Measurements from ENCODE around the gene FKBP1B.
"Not testable (repeated sequence)": the region's sequence is repeated elsewhere in the genome, so short reads cannot be mapped to it uniquely, and the experiment has no call there.

The FKBP1B gene

DNA sequence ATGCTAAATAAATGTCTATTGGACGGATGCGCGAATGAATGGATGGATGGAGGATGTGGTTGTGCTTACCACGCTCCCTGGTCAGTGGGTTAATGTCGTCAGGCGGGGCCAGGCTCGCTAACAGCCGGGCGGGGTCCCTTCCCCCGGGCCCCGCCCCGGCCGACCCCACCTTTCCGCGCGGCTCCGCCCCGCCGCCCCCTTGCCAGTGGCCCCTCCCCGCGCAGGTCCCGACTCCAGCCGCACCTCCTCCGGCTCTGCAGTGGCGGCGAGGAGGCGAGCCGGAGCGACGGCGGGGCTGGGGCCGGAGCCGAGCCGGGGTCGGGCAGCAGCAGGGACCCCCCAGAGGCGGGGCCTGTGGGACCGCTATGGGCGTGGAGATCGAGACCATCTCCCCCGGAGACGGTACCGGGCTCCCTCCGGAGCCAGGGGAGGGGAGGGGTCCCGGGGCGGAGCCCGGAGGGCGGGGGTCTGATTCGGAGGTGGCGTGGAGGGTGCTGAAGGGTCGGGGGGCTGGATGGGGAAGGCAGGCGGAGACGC, at the start of gene FKBP1B:
Gene FKBP1B (plus strand): TSS at position 257 of the 537 bp plus-strand sequence. CDS start 109 bp downstream, at position 366.
- DNase-seq (ENCODE audit: low spot score): peak; percentile 75

DNA sequence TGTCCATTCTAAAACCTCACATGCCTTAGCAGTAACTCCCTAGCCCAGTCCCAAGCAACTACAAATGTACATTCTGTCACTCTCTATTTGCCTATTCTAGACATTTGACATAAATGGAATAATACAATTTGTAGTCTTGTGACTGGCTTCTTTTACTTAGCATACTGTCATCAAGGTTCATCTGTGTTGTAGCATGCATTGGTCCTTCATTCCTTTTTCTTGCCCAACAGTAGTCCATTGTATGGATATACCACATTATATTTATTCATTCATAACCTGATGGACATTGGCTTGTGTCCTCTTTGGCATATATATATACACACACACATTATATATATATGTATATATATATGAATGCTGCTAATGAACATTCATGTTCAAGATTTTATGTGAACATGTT, 41.8 kb upstream of the FKBP1B start:
- DNase-seq (ENCODE audit: low spot score): no peak

DNA sequence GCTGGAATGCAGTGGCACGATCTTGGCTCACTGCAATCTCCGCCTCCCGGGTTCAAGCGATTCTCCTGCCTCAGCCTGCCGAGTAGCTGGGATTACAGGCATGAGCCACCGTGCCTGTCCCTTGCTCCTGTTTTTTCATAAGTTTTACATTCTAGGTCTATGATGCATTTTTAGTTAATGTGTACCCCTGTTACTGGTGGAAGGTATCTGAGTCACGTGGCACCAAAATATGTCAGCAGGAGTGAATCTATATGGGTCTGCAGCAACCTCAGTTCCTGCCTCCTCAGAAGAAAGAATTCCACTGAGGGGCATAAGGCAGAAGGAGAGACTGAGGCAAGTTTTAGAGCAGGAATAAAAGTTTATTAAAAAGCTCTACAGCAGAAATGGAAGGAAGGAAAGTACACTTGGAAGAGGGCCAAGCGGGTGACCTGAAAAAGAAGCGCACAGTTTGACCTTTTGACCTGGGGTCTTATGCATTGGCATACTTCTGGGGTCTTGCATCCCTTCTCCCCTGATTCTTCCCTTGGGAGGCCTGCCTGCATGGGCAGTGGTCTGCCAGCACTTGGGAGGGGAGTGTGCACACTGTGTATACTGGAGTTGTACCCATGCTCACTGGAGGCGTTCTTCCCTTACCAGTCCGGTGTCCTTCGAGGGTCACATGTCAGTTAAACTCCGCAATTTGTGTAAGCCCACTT, 40.7 kb upstream of the FKBP1B start:
- no peak for DNase-seq (ENCODE audit: low spot score)

DNA sequence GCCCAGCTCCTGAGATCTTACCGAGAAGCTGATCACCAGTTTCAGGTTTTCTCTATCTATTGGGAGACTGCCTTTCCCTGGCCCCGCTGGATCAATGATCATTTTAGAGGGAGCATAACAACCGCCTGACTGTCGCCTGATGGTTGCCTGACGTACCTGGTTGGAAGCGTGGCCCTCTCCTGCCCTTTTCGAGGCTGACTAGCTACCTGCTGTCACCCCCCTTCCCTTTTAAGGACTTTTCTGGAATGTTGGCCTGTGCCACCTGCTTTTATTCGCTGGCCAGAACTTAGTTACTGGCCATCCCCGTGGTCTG, 40.2 kb upstream of the FKBP1B start:
- DNase-seq (ENCODE audit: low spot score): no peak

DNA sequence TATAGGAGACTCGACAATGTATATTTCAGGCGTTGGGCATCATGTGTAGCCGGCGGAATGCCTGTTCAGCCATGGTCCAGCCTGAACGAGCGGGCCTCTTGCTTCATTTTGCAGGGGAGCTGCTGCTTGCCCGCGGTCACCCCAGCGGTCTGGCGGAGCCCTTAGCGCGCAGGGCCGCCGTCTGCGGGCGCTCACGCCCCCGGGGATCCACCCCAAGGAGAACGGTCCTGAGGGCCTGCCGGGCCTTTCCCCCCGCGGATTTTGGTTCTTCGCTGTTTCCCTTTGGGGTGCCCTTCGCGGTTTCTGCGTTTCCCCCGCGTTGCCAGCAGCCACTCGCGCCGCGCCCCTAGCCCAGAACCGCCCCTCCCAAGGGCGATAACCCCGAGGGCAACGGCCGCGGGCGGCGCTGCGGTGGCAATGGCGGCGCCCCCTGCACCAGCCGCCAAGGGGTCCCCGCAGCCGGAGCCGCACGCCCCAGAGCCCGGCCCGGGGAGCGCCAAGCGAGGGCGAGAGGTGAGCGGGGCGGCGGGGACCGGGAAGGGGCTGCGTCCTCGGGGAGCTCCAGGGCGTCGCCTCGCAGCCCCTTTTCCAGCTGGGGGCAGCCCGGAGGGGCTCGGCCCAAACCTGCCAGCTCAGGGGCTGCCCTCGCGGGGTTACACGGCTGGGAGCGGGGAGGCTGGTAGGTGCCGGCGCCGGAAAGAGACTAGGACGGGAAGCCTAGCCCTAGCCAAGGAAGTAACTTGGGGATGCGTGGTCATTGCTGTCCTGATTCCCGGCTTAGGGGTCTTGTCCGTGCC, 39.7 kb upstream of the FKBP1B start, which contains the start of gene MFSD2B:
Gene MFSD2B (plus strand): TSS at position 406 of the 797 bp plus-strand sequence. CDS start 12 bp downstream, at position 418.
- DNase-seq (ENCODE audit: low spot score): no peak

DNA sequence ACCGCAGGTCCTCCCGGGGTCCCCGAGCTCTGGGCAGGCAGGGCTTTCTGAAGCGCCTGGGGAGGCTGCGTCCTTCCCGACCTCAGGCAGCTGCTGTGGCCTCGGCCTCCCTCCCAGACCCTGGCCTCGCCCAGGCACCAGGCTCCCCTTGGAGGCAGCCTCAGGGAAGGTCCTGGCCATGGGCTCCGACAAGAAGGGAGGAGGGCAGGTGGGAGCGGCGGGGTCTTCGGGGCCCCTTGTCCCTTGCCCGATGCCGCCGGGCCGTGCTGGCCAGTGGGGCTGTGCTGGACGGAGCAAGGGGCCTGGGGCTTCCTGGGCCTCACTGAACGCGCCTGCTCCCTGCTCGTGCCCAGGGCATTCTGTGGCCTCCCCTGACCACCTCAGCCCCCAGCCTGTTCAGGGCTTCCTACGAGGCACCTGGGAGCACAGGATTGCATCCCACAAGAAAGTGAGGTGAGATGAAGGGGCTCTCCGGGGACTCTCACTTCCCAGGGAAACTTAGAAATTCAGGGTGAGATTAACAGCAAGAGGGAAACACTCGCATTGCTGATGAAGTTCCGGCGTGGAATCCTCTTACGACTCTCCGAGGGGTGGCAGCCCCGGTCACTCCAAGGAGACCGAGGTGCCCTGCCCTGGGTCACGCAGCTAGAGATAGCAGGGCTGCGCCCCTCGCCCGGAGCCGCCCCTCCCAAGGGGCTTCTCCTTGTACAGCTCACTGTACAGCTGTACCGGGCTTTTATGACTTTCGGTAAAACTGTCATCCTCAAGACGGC, 38.9 kb upstream of the FKBP1B start:
- no peak for DNase-seq (ENCODE audit: low spot score)

DNA sequence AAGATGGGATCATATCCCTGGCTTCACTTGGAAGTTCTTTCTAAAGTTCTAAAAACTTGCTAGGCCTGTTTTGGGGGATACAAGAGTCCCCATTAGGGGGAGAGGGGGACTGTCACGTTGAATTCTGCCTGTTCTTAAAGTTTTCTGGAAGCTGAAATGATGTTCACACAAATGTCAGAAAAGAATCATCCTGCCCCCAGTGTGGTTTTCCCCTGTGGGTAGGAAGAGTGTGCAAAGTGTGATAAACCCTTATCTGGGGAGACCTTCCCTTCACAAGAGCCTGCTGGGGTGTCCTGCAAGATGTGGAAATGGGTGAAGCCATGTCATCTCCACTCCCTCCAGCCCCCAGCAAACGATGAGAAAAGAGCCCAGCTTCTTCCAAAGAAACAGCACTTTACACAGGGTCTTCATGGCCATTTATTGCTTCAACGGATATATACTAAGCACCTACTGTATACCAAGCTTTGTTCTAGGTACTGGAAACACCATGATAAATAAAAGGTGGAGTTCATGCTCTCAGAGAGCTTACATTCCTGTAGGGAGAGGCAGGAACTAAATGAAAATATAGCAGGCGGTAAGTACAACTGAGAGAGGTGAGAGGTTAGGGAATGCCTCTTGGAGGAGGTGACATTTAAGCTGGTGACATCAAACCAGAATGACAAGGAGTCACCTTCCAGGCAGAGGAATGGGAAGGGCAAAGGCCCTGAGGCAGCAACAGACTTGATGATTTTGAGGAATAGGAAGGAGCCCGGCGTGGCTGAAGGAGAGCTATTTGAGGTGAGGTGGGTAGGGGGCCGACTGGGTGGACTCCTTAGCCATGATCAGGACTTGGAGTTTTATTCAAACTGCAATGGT, 38.1 kb upstream of the FKBP1B start:
- DNase-seq (ENCODE audit: low spot score): no peak

DNA sequence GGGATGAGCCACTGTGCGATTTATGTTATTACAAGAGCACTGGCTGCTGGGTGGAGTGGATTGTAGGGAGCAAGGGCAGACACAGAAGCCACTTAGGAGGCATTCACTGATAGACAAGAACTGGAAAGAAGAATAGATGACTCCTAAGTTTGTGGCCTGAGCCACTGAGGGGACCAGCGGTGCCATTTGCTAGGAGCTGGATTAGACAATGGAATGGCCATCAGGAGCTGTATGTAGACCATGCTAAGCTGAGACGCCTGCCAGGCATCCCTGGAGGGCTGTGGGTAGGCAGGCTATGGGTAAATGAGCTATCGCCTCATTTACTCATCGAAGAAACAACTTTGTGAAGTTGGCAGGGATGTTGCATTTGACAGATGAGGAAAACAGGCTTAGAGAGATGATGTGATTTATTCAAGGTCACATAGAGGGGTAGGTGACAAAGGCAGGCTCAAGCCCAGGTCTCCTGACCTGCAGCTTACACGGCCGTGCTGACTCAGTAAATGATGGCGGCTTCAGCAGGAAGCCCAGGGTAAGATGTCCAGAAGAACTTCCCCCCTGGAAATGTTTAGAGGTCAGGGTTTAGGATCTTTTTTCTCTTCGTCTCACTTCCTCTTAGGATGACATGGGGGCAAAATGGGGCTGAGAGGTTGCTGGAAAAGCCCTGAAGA, 36.9 kb upstream of the FKBP1B start:
- DNase-seq (ENCODE audit: low spot score): no peak

DNA sequence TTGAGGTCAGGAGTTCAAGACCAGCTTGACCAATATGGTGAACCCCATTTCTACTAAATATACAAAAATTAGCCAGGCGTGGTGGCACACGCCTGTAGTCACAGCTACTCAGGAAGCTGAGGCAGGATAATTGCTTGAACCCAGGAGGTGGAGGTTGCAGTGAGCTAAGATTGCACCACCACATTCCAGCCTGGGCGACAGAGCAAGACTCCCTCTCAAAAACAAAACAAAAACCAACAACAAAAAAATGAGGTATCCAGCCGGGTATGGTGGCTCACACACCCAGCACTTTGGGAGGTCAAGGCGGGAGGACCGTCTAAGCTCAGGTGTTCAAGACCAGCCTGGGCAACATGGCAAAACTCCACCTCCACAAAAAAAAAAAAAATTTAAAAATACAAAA, 34.6 kb upstream of the FKBP1B start:
- DNase-seq (ENCODE audit: low spot score): not testable (repeated sequence)

DNA sequence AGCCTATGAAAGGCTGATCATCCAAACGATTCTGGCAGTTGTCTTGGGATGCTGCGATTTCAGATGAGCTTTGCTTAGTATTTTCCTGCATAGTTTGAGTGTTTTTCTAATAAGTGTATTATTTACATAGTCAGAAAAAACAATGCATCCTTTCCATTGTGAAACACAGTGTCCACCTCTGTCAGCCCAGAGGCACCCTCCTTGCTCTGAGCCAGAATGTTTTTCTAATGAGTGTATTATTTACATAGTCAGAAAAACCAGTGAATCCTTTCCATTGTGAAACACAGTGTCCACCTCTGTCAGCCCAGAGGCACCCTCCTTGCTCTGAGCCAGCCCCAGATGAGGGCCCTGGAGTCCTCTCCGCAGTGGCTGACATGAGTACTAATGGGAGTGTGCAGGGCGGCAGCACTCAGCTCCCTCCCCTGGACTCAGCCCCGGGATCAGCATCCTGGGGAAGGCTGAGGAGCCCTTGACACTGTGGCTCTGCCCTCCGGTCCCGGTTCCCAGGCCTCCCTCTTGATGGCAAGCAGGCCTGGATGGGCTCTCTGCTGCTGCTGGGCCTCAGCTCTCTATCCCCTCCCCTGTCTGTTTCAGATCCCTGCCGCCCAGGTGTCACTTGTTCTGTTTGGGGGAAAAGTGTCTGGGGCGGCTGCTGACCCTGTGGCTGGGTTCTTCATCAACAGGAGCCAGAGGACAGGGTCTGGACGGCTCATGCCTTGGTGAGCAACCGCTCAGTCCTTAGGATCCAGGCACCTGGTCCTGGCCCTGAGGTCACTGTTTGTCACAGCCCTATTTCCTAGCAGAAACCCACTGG, 33.8 kb upstream of the FKBP1B start:
- DNase-seq (ENCODE audit: low spot score): no peak

DNA sequence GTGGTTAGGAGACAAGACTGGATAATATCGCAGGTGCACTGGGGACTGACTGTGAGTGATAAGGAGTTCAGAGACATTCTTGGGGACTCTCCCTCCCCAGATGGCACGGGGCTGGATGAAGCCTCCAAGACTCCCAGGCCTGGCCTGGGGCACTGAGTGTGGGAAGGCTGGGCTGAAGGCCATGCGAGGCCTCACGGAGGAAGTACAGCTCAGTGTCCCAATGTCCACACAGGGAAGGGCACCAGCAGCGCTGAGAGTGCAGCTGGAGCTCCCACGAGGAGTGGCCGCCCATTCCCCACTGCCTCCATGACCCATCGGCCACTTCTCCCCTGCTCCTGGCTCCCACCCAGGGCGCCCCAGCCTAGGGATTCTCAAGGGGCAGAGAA, 33.2 kb upstream of the FKBP1B start:
- DNase-seq (ENCODE audit: low spot score): no peak

DNA sequence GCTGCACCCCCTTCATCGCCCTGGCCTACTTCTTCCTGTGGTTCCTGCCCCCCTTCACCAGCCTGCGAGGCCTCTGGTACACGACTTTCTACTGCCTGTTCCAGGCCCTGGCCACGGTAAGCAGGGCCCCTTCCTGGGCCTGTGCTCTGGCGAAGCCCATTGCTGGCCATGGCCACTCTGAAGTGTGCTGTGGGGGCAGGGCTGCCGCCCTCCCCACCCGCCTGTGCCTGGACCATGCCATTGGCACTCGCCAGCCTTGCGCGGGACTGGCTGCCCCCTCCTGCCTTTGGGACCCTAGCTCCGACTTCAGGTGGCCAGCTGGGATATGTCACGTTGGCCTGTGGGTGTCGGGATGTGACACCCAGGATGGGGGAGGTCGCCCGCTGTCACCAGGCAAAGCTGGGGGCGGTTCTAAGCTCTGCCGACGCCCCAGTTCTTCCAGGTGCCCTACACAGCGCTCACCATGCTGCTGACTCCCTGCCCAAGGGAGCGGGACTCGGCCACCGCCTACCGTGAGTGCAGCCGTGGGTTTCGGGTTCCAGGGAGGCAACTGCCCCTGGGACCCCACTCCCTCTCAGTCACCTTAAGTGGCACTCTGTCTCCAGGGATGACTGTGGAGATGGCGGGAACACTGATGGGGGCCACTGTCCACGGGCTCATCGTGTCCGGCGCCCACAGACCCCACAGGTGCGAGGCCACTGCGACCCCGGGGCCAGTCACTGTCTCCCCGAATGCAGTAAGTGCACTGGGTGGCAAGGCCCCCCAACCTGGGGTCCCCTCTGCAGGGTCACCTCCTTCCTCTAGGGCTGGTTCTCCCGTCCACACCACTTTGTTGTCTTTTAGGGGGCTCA, 32.5 kb upstream of the FKBP1B start:
- no peak for DNase-seq (ENCODE audit: low spot score)

DNA sequence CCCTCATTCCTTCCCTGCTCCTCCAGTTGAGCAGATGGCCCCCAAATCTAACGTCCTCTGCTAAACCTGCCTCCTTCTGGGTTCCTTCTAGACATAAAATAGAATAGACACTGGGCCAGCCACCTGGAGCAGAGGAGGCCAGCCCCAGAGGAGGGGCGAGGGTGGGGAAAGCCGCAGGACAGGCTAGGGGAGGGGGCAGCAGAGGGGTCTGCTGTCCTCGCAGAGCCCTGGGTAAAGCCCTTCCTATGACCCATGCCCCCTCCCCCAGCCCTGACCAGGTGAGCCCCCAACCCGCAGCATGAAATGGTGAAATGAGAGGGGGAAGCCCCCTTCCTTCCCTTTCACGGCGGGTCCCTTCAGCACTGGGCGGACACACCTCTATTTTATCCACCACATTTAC, 31.8 kb upstream of the FKBP1B start:
- no peak for DNase-seq (ENCODE audit: low spot score)

DNA sequence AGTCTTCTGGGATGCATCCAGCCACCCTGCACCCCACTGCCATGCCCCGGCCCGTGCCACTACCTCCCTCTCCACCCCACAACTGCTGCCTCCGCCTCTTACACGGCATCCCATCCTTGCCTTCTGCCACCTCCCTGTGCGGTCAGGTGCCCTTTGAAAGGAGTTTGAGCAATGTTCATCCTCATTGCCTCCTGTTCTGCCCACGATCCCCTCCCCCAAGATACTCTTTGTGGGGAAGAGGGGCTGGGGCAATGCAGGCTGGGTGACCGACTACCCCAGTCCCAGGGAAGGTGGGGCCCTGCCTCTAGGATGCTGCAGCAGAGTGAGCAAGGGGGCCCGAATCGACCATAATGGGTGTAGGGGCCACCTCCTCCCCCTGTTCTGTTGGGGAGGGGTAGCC, 31.3 kb upstream of the FKBP1B start:
- no peak for DNase-seq (ENCODE audit: low spot score)

DNA sequence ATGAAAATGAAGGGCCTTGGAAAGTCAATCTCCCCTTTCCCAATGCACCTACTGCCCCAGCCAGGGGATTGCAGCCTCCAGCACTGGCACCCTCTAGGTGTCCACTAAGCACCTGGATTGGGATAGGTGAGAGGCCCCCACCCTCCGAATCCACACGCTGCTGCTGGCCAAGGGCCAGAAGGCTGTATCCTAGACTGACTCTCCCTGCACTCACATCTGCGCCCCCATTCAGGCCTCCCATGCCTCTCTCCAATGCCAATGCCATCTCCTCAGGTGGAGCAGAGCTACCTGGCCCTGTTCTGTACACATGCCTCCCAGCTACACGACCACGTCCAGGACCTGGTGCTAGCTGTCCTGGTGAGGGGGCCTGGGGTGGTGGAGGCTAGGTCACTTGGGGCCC, 29.8 kb upstream of the FKBP1B start:
- DNase-seq (ENCODE audit: low spot score): no peak

DNA sequence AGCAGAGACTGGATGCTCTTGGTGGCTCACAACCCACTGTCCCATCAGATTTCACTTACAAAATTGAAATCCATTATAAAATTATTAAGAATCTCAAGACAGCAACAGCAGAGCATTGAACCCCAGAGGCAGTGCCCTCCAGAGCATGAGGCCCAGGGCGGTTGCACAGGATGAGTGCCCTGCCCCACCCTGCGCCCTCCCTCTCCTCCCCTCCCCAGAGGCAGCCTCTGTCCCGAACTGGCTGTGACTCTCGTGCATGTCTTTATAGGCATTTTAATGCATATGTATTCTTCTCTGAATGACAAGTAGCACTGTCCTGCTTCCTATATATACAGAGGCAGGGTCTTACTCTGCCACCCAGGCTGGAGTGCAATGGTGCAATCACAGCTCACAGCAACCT, 29.3 kb upstream of the FKBP1B start:
- DNase-seq (ENCODE audit: low spot score): no peak

DNA sequence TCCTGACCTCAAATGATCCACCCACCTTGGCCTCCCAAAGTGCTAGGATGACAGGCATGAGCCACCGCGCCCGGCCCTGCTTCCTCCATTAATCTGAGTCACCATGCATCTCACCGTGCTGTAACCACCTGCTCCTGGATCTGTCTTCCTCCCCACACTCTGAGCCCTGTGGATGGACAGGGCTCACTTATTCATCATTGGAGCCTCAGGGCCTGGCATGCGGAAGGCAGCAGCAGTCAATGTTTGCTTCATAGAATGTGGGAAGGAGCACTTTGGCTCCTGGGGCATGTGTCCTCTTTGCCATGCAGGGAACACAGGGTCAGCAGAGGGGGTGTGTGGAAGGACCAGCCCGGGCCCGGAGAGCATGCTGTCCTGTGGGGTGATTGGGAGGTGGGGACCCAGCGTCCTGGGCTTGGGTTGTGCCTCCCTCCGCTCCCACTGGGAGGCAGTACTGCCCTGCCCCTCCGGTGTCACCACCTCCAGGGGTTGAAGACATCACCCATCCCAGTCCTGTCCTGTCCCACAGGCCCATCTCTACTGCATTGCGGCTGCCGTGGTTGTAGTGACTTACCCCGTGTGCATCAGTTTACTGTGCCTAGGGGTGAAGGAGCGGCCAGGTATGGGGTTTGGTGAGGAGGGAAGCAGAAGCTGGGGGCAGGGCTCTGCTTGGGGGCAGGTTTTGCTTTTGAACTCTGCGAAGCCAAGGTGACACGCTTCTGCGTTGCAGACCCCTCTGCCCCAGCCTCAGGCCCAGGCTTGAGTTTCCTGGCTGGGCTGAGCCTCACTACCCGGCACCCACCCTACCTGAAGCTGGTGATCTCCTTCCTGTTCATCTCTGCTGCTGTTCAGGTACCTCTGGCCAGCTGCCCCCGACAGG, 28.2 kb upstream of the FKBP1B start:
- DNase-seq (ENCODE audit: low spot score): peak; percentile 40

DNA sequence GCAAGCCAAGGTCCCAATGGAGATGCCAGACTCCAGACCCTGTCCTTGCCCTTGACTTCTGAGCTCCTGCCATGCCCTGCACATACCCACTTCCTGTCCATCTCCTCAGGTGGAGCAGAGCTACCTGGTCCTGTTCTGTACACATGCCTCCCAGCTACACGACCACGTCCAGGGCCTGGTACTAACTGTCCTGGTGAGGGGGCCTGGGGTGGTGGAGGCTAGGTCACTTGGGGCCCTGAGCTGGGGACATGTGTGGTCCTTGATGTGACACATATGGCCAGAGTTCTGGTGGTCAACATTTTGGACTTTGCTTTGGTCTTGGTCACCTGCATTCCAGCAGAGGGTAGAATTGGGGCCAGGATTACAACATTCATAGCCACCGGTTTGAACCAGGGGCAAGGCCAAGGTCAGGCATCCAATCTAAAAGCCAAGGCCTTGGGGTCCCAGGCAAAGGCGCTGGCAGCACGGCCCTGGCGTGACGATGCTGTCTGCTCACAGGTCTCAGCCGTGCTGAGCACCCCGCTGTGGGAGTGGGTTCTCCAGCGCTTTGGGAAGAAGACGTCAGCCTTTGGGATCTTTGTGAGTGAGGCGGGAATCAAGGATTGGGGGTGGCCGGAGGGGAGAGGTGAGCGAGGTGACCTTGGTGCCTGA, 27.1 kb upstream of the FKBP1B start:
- no peak for DNase-seq (ENCODE audit: low spot score)

All from NAMALWA (cell line).